Measurements from ENCODE around the gene CBLL1.

The CBLL1 gene, protein sequence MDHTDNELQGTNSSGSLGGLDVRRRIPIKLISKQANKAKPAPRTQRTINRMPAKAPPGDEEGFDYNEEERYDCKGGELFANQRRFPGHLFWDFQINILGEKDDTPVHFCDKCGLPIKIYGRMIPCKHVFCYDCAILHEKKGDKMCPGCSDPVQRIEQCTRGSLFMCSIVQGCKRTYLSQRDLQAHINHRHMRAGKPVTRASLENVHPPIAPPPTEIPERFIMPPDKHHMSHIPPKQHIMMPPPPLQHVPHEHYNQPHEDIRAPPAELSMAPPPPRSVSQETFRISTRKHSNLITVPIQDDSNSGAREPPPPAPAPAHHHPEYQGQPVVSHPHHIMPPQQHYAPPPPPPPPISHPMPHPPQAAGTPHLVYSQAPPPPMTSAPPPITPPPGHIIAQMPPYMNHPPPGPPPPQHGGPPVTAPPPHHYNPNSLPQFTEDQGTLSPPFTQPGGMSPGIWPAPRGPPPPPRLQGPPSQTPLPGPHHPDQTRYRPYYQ

DNA sequence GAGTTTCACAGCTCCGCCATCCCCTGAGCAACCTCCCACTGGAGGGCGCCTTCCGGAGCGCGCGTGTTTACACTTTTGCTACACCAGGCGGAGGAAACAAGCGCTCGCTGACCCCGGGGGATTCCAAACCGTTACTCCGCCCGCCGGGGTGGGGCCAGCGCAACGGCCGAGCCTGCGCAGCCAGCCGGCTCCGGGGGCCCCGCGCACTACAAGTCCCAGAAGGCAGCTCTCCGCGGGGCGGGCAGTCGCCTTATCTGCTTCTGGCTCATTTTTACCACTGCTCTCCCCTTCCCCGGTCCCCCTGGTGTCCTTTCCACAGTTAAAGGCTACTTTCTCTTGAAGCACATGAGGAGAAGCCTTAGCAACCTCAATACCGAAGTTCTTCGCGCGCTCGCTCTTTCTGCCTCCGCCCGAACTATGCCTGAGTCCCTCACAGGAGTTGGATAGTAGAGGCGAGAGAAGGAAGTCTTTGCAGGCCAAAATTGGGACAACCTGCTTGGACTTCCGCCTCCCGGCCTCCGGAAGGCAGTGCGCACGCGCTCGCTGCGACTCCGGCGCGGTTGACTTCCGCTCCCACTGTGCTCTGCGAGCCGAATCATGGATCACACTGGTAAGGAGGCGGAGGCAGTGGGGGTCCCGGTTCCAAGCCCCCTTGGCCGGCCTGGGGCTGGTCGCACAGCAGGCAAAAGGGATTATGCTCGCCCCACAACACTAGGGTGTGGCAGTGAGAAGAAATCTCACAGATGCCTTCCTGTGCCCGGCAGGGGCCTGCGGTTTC lies at the start of gene CBLL1:
CBLL1 (plus strand) TSS at position 576 of the 778 bp plus-strand sequence; CDS start at position 598, 22 bp downstream.
- peak; percentile 96 for DNase-seq (ENCODE audit: low spot score)

DNA sequence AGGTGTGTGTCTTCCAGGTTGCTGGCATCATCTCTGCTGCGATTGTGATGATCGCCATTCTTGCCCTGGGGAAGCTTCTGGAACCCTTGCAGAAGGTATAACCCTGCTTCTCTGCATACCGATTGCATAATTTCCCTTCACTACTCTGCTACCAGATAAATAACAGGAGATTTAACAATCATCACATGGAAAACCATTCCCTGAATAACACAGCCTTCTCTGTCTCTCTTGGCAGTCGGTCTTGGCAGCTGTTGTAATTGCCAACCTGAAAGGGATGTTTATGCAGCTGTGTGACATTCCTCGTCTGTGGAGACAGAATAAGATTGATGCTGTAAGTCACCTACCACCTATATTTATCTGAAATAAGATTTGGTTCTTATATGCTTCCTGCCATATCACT lies 49.6 kb upstream of the CBLL1 start:
- DNase-seq (ENCODE audit: low spot score), result peak; percentile 89

DNA sequence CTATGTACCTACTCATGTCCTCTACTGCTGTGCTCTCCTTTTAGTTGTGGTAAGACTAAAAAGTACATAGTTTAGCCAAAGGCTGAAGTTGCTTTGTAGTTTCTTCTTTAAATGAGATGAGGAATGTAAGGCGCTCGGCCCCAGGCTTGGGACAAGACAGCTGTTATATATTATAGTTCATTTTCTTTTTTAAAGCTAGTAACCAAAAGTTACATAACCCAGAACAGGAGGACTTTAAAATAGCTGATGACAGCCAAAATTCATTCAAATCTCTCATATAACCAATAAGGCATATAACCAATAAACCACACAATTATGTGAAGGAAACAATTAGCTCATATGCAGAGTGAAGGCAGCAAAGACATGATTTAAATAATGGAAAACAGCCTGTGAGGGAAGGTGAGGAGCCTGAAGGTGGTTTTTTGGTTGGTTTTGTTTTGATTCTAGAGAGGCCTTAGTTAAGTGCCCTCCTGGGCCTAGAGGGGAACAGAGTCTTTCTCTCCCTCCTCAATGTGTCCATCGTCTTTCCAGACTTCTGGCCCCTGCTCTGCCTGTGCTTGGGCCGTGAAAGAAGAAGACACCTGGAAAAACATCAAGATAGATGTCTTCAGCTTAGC lies 47.5 kb upstream of the CBLL1 start:
- DNase-seq (ENCODE audit: low spot score), result no peak

DNA sequence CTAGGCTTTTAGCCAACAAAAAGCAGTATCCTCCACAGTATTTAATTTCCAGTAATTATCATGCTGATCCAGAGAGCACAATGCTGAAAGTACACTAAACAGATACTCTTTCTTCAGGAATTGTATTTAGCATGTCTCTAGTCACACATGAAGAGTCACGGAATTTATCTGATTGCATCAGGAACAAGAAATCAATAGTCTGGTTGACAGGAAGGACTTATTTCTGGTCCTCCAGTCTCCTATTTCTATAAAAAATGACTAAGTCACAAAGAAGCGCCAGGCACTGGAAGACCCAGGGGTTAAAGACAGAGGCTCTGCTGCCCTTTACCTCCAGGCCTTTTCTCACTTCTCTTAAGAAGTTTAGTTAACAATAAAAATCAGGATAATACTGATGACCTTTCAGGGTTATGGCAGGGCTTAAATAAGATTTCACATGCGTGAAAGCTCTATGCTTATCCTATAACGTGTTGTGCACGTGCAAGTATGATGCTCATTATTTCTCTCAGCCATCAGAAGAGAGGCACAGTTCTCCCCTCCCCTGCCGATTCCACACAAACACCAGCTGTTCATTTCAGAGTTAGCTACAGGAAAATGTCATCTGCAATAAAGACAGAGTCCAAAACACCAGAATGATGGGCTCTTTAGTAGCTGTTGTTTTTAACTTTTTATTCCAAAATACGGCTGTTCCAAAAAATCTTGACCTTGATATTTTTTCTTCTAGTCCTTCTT lies 46.5 kb upstream of the CBLL1 start:
- DNase-seq (ENCODE audit: low spot score), result no peak

DNA sequence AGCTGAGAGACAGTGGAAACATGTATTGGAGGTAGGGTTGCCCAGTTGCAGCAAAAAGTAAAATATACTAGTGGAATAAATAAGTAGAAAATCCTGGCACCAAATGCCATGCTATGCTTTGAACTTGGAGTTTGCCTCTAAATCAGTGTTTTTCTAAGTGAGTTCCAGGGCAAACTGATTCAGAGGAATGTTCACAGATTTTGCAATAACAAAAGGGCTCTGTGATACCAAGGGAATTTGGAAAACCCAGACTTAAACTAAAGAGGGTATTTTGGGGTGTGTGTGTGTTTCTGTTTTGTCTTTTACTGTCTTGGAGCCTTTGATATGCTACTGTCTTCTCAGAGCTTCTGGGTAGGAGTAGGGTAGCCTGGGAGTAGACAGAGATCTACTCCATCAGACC lies 43.4 kb upstream of the CBLL1 start:
- no peak for DNase-seq (ENCODE audit: low spot score)

DNA sequence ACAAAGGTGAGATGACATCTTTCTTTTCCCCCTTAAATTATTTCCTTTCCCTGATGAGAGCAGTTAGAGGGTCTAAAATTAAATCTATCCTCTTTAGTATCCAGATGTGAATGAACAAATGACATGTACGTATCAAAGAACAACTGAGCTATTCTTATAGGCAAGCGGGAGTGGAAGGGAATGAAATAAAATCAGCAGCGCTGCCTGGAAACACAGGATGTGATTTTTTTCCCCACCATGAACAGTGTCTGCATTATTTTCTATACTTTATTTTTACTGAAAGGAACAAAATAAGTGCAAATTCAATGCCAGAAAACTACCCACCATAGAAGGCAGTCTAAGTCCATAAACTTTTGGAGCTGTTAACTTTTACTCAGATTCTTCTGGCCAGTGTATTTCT lies 42.8 kb upstream of the CBLL1 start:
- no peak for DNase-seq (ENCODE audit: low spot score)

DNA sequence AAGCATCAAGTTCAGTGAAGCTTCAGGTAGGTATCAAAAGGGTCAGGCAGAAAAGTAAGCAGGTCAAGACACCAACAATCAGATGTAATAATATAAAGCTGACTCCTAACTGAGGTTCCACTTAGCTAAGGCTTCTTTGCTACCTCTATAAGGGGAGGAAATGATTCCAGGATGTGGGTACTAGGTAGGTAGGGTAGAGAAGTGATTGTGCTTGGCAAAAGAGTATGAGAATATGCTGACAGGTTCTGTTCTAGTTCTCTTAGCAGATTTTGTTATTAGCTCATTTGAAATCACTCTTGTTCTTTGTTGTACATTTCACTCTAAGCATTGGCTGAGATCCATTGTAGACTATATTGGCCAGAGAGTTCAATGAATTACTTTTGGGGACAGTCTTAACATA lies 40.7 kb upstream of the CBLL1 start:
- no peak for DNase-seq (ENCODE audit: low spot score)

DNA sequence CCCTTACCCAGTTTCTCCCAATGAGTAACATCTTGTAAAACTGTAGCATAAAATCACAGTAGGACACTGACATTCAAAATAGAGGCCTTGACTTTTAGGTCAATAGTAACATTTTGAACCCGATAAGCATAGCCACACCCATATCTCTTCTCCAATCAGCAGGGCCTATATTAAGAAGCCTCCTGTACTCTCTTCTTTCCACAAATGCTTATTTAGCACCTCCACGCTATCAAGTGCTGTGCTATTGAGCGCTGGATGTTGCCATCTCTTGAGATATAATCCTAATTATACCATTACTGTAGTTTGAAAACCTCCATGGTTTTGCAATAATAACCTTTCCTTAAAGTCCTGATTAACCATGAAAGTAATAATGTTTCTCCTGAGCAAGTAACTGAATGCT lies 40.1 kb upstream of the CBLL1 start:
- DNase-seq (ENCODE audit: low spot score), result no peak

DNA sequence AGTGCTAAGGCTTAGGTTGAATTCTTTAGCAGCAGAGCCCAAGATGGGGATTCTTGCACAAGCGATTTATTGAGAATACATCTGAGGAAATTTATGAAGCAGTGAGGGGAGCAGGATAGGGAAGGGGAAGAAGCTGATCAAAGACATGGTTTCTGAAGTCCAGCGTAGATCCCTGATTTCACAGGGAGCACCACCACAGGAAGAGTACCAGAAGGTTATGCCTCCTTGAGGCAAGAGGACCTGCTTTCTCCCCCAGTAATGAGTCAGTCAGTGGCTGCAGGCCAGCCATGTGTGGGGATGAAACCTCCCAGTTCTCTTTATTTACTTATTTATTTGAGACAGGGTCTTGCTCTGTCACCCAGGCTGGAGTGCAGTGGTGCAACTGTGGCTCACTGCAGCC lies 35.0 kb upstream of the CBLL1 start:
- no peak for DNase-seq (ENCODE audit: low spot score)

DNA sequence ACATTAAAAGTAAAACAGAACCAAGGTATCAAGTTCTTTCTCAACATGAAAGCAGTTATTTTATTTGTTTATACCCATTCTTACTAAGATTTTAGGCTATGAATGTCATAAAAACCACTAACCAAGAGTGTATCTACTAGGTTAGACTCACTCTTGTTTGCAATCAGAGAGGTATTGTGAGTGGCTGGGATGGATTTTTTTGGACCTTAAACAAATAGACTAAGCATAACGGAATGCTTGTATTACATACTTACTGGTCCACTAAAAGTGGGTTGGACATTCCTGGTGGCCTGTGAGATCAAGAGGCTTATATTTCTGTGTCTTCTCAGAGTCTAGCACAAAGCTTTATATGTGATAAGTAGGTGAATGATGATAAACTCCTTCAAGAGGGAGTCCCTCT lies 32.6 kb upstream of the CBLL1 start:
- DNase-seq (ENCODE audit: low spot score), result no peak

DNA sequence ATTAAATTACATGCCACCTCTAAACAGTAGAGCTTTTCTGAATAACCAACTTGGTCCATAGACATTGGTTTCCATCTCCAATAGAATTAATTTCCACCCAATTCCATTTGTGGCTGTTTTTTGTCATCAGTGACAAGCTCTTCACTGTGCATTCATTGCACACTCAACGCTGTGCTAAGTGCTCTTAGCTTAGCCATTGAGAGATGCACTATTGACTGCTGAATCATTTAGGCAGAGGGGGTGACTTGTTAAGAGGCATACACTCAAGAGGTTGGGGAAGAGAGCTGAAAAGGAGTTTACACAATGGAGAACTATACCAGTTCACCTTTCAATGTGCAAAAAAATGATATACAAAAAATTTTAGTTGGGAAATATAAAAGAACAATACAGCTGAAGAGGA lies 31.9 kb upstream of the CBLL1 start:
- DNase-seq (ENCODE audit: low spot score), result no peak

DNA sequence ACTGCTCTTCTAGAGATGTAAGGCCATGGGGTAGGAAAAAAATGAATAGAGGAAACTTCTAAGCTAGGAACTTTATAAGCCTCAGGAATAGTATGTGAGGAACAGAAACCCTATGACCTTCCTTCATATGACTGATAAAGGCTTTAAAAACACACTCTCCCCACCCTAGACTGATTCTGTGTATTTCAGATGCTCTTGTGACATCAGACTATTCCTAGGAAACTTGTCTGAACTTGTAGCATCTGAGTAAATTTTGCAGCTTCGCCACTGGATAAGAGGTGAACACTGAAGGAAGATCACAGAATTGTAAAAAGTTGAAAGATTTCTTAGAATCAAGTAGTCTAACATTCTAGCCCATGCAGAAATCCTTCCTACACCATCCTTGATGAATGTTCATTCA lies 31.0 kb upstream of the CBLL1 start:
- DNase-seq (ENCODE audit: low spot score), result no peak

DNA sequence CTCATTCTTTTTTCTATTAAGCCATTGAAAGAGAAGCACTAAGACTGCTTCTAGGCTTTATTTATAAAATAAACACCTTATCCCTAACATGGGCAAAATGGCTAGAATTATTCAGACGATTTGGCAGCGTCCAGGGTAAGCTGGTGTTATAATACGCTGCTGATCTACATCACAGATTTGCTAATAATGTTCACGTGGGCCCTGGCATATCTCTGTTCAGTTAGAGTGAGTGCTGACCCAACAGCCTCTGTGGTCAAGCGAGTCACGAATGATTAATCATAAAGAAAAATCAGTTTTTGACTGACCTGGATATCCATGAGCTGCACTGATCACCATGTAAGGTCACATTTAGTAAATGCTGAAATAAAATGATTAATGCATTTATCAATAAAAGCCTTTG lies 28.4 kb upstream of the CBLL1 start:
- DNase-seq (ENCODE audit: low spot score), result no peak

DNA sequence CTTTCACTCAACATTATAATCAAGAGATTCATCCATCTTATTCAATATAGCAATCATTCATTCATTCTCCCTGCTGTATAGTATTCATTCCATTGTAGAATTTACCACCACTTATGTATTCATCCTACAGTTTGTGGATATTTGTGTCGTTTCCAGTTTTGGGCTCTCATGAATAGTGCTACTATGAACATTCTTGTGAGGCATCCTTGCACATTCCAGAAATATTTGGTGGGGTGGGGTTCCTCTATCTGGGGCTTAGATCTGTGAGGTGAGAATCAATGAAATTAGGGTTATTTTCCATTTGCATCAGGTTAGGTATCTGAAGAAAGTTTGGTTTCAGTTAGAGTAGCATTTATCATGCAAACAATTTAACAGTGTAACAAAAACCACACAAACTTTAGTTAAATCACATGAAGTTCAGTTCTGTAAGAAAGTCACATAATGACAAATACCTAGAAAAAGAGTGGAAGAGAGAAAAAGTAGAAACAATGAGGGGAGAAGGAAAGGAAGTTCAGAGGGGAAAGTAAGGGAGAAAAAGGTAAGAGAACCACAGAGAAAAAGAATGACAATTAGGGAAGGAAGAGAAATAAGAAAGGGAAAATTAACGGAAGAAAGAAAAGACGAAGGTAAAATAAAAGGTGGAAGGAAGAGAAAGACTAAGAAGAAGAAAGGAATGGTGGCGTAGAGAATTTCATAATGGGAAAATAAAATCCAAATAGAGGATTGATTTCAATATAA lies 25.3 kb upstream of the CBLL1 start:
- DNase-seq (ENCODE audit: low spot score), result no peak

DNA sequence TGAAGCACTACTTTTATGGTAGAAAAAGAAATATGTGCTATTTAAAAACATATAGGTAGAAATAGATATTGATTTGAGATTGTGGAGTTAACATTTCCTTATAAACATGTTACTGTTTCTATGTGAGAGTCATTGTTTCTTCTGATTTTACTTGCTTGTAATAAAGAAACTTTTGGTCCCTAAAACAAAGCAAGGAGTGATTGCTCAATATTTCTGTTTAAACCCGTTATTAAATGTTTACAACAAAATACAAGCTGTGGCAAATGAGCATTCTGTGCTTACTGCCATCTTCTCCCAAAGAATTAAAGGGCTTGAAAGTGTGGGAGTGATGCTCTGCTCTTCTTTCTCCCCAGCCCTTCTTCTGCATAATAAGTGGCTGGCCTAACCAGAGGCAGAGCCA lies 22.7 kb upstream of the CBLL1 start:
- DNase-seq (ENCODE audit: low spot score), result no peak

DNA sequence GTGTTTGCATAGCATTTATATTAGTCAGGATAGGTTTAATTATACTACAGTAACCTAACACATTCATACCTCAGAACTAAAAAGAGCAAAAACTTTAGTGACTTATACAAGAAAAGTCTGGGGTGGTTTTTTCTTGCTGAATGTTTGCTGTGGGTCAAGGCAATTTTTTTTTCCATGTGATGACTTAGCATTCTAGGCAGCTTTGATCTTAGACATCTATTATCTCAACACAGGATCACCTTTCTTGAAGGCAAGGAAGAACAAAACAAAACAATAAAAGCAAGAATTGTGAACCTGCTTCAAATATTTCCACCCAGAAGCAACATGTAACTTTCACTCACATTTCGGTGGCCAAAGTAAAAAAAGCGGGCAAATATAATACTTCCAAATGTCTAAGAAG lies 20.7 kb upstream of the CBLL1 start:
- no peak for DNase-seq (ENCODE audit: low spot score)

DNA sequence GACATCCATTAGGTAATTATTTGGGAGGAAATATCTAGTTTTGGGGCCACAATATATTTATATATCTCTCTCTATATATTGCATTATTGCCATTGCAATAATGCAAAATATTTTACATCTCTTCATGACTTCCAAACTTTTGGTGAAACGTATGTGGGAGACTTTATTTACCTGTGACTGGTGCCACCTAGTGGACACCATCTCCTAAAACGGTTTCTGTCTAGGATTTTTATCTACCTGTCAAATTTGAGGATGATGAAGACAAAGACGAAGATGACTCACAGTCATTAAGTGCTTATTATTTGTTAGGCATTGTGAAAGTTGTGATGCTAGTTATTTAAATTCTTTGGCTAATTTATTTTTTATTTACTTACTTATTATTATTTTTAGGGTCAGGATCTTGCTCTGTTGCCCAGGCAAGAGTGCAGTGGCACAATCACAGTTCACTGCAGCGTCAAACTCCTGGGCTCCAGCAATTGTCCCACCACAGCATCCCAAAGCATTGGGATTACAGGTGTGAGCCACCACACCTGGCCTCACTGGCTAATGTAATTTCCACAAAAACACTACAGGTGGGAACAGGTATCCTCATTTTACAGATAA lies 18.7 kb upstream of the CBLL1 start:
- DNase-seq (ENCODE audit: low spot score), result peak; percentile 58

DNA sequence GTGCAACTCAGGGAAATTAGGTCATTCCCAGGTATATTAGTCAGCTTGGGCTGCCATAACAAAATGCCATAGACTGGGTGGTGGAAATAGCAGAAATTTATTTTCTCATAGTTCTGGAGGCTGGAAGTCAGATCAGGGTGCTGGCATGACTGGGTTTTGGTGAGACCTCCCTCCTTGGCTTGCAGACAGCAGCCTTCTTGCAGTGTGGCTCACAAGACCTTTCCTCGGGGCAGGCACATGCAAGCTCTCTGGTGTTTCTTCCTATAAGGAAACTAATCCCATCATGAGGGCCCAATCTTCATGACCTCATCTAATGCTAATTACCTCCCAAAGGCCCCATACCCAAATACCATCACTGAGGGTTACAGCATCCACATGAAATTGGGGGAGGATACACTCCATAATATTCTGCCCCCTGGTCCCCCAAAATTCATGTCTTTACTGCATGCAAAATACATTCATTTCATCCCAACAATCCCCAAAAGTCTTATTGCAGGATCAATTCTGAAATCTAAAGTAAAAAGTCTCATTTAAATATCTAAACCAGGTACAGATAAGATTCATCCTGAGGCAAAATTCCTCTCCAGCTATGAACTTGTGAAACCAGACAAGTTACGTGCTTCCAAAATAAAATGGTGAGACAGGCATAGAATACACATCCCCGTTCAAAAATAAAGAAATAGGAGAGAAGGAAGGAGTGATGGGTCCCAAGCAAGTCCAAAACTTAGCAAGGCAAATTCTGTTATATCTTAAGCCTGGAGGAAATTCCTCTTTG lies 17.4 kb upstream of the CBLL1 start:
- no peak for DNase-seq (ENCODE audit: low spot score)

DNA sequence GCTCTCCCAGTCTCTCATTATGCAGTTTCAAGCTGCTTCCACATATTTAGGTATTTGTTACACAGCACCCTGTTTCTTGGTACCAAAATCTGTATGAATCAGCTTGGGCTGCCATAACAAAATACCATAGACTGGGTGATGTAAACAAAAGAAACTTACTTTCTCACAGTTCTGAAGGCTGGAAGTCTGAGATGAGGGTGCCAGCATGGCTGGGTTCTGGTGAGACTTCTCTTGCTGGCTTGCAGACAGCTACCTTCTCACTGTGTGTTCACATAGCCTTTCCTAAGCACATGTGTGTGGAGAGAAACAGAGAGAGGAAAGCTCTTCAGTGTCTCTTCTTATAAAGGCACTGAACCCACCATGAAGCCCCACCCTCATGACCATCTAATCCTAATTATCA lies 15.7 kb upstream of the CBLL1 start:
- DNase-seq (ENCODE audit: low spot score), result no peak

All from pons (tissue), 1 donor.